Upper lobe of right lung (tissue), 1 donor: Measurements from ENCODE around the gene FRYL. TPM values are rescaled to one million over a fixed set of nuclear protein-coding genes. Genes with fewer than 3 reads are reported as not detected.
"Not testable (repeated sequence)": the region's sequence is repeated elsewhere in the genome, so short reads cannot be mapped to it uniquely, and the experiment has no call there.

Source experiments
- ATAC-seq: fragments of 200-7000 bp; cut with Tn5 transposase; one replicate; pipeline ENCODE4 v1.9.1; 2020; ENCODE audit warnings: mild to moderate bottlenecking, moderate library complexity
- DNase-seq: peaks from one replicate; pipeline ENCODE4 v3.0.0-alpha.2; 2020
- H3K27ac ChIP-seq: fragments of 200-600 bp; one replicate; pipeline ENCODE4 v1.8.0; 2022
- H3K27me3 ChIP-seq: fragments of 200-600 bp; one replicate; pipeline ENCODE4 v1.8.0; 2022; ENCODE audit warnings: mild to moderate bottlenecking
- H3K36me3 ChIP-seq: fragments of 200-600 bp; one replicate; pipeline ENCODE4 v1.8.0; 2022
- H3K4me1 ChIP-seq: fragments of 200-600 bp; one replicate; pipeline ENCODE4 v1.8.0; 2022
- H3K4me3 ChIP-seq: fragments of 200-600 bp; one replicate; pipeline ENCODE4 v1.8.0; 2022; ENCODE audit warnings: mild to moderate bottlenecking
- H3K9me3 ChIP-seq: fragments of 200-600 bp; one replicate; pipeline ENCODE4 v1.8.0; 2022
- intact Hi-C: fragments of 100-400 bp; cut with DNase I; formaldehyde crosslinking; loops from one replicate; pipeline ENCODE4 v1.11.0; 2022
- total RNA-seq: library from RNA; stranded (reverse); fragmentation: NEBNext Ultra II Directional; extraction: Animal tissue kit (Norgen Biotek cat#: 25700); gene quantifications from one replicate; pipeline ENCODE4 v1.2.1, GENCODE V29; 2021
- TF ChIP-seq, protein P1 (sequence below): fragments of 200-600 bp; IDR thresholded peaks from one replicate; pipeline ENCODE4 v1.8.0; 2022; ENCODE audit warnings: antibody characterized with exemption
- donor health status: DM: no; HTN: yes; CAD: no; lungs with severe emphysema.

Gene FRYL
- total RNA-seq, 1 donor from 2014 or later, result 71.9 TPM

- H3K4me3 ChIP-seq, result no peak overlapping the region
- DNase-seq (no peak), ATAC-seq (no peak)
- H3K27me3 ChIP-seq, result no peaks in the 10 kb centered on the region
- no peaks in the 10 kb centered on the region for H3K36me3 ChIP-seq
- H3K9me3 ChIP-seq, result no peaks in the 10 kb centered on the region
- intact Hi-C loops, result no loop called here
- H3K27ac ChIP-seq, result no peak overlapping the region
- no peaks in the 10 kb centered on the region for H3K4me1 ChIP-seq
- TF ChIP-seq, protein P1, sequence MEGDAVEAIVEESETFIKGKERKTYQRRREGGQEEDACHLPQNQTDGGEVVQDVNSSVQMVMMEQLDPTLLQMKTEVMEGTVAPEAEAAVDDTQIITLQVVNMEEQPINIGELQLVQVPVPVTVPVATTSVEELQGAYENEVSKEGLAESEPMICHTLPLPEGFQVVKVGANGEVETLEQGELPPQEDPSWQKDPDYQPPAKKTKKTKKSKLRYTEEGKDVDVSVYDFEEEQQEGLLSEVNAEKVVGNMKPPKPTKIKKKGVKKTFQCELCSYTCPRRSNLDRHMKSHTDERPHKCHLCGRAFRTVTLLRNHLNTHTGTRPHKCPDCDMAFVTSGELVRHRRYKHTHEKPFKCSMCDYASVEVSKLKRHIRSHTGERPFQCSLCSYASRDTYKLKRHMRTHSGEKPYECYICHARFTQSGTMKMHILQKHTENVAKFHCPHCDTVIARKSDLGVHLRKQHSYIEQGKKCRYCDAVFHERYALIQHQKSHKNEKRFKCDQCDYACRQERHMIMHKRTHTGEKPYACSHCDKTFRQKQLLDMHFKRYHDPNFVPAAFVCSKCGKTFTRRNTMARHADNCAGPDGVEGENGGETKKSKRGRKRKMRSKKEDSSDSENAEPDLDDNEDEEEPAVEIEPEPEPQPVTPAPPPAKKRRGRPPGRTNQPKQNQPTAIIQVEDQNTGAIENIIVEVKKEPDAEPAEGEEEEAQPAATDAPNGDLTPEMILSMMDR, result no peak
Measured at GRCh38 chr4:48813964-48814363, 33.9 kb upstream of the FRYL start.

DNA sequence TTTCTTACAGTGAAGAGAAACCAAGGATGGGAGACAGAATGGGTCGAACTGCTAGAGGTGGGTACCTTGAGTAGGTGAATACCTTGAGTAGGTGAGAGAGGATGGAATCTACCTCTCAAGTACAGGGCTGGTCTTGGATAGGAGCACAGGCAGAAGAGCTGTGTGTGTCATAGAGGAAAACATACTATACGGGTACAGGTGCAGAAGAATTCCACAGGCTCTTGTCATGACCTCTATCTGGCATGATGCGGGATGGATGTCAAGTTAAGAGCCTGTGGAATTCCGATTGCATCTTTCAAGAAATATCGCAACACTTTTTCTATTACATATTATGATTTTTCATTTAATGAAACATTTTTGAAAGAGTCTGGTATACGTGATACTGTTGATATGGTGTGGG lies 32.8 kb upstream of the FRYL start:
- no peaks in the 10 kb centered on the region for H3K27me3 ChIP-seq
- no peak for DNase-seq
- H3K4me3 ChIP-seq, result no peak overlapping the region
- H3K9me3 ChIP-seq, result no peaks in the 10 kb centered on the region
- no peaks in the 10 kb centered on the region for H3K4me1 ChIP-seq
- TF ChIP-seq, protein P1, result no peak
- intact Hi-C loops, result no loop called here
- no peaks in the 10 kb centered on the region for H3K36me3 ChIP-seq
- H3K27ac ChIP-seq, result no peak overlapping the region
- ATAC-seq, result no peak

GRCh38 chr4:48804584-48805301 lies 24.7 kb upstream of the FRYL start:
- peak; percentile 79 for ATAC-seq
- DNase-seq, result no peak
- Histone ChIP-seq H3K4me3 (no peak overlapping the region), H3K36me3 (no peaks in the 10 kb centered on the region), H3K27me3 (no peaks in the 10 kb centered on the region), H3K4me1 (no peaks in the 10 kb centered on the region), H3K9me3 (no peaks in the 10 kb centered on the region), H3K27ac (no peak overlapping the region)
- TF ChIP-seq, protein P1, result no peak
- intact Hi-C loops, result no loop called here

DNA sequence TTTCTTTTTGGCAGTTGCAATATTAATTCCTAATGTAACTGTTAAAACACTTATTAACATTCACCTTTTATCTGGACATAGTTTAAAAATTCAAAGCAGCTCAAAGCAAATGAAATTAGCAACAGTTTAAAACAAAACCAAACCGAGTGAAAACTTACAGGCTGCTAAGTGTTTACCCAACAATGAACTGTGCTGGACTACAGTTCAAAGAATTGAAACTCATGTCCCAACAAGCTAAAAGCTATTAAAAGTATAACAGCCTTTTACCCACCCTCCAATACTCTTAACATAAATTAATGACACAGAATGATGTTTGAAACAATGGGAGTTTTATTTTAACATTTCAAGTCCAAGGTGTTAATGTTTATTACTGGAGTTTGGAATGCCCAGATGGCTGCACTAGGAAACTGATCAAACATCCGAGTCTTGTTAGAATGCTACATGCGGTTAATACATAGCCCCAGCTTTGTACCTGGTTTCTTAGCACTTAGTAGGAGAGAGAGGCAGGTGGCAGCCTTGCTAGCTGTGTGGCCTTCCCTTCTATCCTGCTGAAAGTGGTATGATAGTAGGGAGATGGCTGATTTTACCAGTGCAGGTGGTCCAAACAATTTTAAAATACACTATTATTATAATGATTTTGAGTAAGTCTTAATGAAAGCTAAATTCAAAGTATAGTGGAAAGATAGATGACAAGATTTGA lies 21.1 kb upstream of the FRYL start:
- intact Hi-C loops, result no loop called here
- no peaks in the 10 kb centered on the region for H3K4me1 ChIP-seq
- no peak for ATAC-seq
- H3K4me3 ChIP-seq, result no peak overlapping the region
- H3K36me3 ChIP-seq, result no peaks in the 10 kb centered on the region
- no peaks in the 10 kb centered on the region for H3K27me3 ChIP-seq
- H3K27ac ChIP-seq, result no peak overlapping the region
- DNase-seq, result no peak
- H3K9me3 ChIP-seq, result no peaks in the 10 kb centered on the region
- TF ChIP-seq, protein P1, result no peak

DNA sequence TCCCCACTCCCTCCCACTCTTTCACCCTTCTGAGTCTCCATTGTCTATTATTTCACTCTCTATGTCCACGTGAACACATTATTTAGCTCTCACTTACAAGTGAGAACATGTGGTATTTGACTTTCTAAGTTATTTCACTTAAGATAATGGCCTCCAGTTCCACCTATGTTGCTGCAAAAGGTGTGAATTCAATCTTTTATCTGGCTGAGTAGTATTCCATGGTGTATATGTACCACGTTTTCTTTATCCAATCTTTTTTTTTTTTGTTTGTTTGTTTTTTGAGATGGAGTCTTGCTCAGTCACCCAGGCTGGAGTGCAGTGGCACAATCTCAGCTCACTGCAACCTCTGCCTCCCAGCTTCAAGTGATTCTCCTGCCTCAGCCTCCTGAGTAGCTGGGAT lies 20.1 kb upstream of the FRYL start:
- H3K36me3 ChIP-seq, DNase-seq, H3K4me3 ChIP-seq, H3K27ac ChIP-seq, intact Hi-C loops, H3K27me3 ChIP-seq, H3K4me1 ChIP-seq, ATAC-seq, H3K9me3 ChIP-seq: not testable (repeated sequence)

- H3K36me3 ChIP-seq, result no peaks in the 10 kb centered on the region
- H3K27me3 ChIP-seq, result no peaks in the 10 kb centered on the region
- TF ChIP-seq, protein P1, result no peak
- intact Hi-C loops, result no loop called here
- H3K4me3 ChIP-seq, result no peak overlapping the region
- ATAC-seq, result no peak
- DNase-seq, result no peak
- H3K27ac ChIP-seq, result no peak overlapping the region
- no peaks in the 10 kb centered on the region for H3K4me1 ChIP-seq
- no peaks in the 10 kb centered on the region for H3K9me3 ChIP-seq
Measured at GRCh38 chr4:48799157-48799556, 19.1 kb upstream of the FRYL start.
